ENCODE measurements around the gene ABTB2. TPM values are rescaled to one million over a fixed set of nuclear protein-coding genes. Genes with fewer than 3 reads are reported as not detected.

Gene ABTB2
- total RNA-seq, 1 experiment from 2014 or later: 5.5 TPM

DNA sequence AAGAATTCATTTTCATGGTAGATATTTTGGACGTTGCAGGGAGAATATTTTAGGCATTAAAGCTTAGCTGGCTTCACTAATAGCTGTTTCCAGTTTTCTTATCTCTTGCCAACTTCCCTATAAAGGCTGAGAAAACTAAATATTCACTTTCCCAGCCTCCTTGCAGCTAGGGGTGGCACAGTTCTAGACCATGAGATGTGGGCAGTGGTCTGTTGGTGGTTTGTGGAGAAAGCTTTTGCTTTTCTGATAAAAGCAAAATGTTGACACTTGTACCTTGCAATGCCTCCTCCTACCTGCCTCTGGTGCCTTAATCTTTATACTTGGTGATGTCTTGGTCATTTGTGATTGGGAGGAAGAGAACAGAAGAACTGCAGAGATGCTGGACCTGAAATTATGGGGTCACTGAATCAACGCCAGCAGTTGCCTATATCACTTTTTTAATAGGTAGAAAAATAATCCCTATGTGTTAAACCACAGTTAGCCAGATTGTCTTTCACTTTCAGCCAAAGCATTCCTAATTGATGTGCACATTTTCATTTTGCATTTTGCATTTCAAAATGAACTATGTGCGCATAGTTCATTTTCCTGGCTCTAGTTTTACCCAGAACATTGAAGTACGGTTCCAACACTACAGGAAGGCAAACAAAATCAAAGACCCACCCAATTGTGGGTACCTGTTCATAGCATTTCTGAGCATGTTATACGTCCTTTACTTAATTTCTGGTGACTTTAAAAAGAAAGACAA, 24.9 kb upstream of the ABTB2 start:
- Histone ChIP-seq H3K9ac (ENCODE audit: extremely low read depth, insufficient read length, low read length) (no peak overlapping the region), H3K9me3 (ENCODE audit: control insufficient read depth, low read depth, low read length) (no peaks in the 10 kb centered on the region), H3K23me2 (ENCODE audit: insufficient read length, low read depth, low read length, poor library complexity, severe bottlenecking) (no peaks in the 10 kb centered on the region), H3K56ac (ENCODE audit: insufficient read length, low read depth, low read length) (no peak overlapping the region), H3K4me1 (ENCODE audit: insufficient read depth, low read length) (no peaks in the 10 kb centered on the region), H3K18ac (ENCODE audit: insufficient read length, low read depth, low read length) (no peak overlapping the region), H2AFZ (ENCODE audit: low read length) (no peak overlapping the region), H4K20me1 (ENCODE audit: control insufficient read depth, insufficient read depth, insufficient read length) (no peaks in the 10 kb centered on the region), H3K79me1 (ENCODE audit: insufficient read depth, low read depth, low read length, poor library complexity, severe bottlenecking) (no peaks in the 10 kb centered on the region), H3K79me2 (ENCODE audit: insufficient read depth, low read length) (no peaks in the 10 kb centered on the region), H3K27ac (ENCODE audit: insufficient read length, low read depth, low read length) (no peak overlapping the region), H4K91ac (ENCODE audit: insufficient read length, low read depth, low read length) (no peak overlapping the region), H3K14ac (ENCODE audit: insufficient read depth, low read length) (no peak overlapping the region), H4K8ac (replicated peaks; ENCODE audit: insufficient read length, low read depth, low read length) (no peak overlapping the region), H4K5ac (ENCODE audit: insufficient read length, low read depth, low read length) (no peak overlapping the region), H2BK20ac (ENCODE audit: low read depth, low read length, poor library complexity, severe bottlenecking) (no peak overlapping the region), H2BK12ac (ENCODE audit: insufficient read length, low read depth, low read length) (no peak overlapping the region), H2AK5ac (ENCODE audit: insufficient read length, low read length) (no peak overlapping the region), H3K4me2 (ENCODE audit: insufficient read depth, insufficient read length, low read length) (no peak overlapping the region), H3T11ph (ENCODE audit: low read length) (no peak overlapping the region), H3K23ac (ENCODE audit: insufficient read length, low read depth, low read length) (no peak overlapping the region), H2BK120ac (ENCODE audit: low read depth, low read length, poor library complexity, severe bottlenecking) (no peak overlapping the region), H3K27me3 (ENCODE audit: insufficient read depth, low read length) (no peaks in the 10 kb centered on the region), H2BK5ac (ENCODE audit: insufficient read length, low read length) (no peak overlapping the region), H2BK15ac (ENCODE audit: low read depth, low read length) (no peak overlapping the region), H3K4ac (ENCODE audit: low read depth, low read length) (no peak overlapping the region)
- Mint-ChIP-seq H3K4me3 (no peak overlapping the region), H3K27me3 (ENCODE audit: low read depth) (no peaks in the 10 kb centered on the region; the same call in 1 of the 2 replicates), H3K27ac (no peak overlapping the region), H3K4me1 (no peaks in the 10 kb centered on the region), H3K36me3 (ENCODE audit: insufficient read depth in 1 of 3, low read depth in 3 of 3) (peaks cover 0 to 5% (median 3%) of the 10 kb centered on the region in 3 experiments; a peak in 4 of 7 replicates), H3K9me3 (peaks cover 10% of the 10 kb centered on the region in 2 experiments)
- DNase-seq: no peak
- no peak for TF ChIP-seq CTCF (conservative IDR thresholded peaks at IDR 0.05)
- WGBS (ENCODE audit: extremely low coverage, insufficient read length, low lambda C conversion rate): no CpG with 5 or more reads among the region's 5 CpGs
